Effector CD4-positive, alpha-beta T cell (primary cell): ENCODE data around the gene FREM2.

Experiments
- DNase-seq: peaks from one replicate; pipeline ENCODE4 v3.0.0-alpha.2; 2020

The FREM2 gene

DNA sequence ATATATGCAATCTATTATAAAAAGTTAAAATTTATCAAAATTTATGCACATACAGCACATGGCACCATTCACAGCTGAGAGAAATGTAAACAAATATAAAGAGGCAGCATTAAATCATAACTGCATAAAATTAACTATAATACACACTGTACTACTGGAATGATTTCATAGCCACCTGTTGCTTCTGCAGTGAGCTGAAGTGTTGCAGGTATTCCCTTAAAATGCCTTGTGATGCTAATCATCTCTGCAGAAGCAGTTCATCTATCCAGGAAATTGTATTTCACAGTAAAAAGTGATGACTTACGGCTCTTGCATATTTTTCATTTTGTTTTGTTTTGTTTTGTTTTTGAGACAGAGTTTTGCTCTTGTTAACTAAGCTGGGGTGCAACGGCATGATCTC lies 221.7 kb downstream of the FREM2 start:
- no peak for DNase-seq

DNA sequence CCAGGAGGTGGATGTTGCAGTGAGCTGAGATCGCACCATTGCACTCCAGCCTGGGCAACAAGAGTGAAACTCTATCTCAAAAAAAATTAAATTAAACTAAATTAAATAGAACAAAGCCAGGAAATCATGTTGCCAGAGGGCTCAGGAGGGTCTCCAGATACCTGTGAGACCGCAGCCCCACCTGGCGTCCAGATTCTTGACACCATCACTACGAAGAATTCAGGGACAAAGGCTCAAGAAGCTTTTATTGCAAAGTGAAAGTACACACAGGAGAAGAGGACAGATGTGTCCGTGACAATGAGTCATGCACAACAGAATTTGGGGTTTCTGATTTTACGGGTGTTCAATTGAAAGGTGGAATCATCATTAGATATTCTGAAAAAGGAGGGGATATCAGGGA lies 227.2 kb downstream of the FREM2 start:
- no peak for DNase-seq

DNA sequence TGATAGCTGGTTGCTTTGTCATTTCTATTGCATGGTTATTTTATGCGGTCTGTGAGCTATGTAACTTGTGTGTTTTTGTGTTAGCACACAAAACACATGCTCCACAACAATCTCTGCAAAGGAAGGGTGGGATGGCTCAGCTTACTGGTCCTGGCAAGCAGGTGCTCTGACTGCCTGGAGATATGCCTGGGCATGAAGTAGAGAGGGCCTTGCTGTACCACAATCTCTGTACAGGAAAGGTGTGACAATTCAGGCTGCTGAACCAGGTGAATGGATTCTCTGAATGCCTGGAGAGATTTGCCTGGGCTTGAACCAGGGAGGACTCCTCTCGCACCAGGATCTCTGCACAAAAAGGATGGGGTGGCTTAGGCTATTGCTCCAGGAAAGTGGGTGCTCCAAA lies 234.2 kb downstream of the FREM2 start:
- DNase-seq: no peak

DNA sequence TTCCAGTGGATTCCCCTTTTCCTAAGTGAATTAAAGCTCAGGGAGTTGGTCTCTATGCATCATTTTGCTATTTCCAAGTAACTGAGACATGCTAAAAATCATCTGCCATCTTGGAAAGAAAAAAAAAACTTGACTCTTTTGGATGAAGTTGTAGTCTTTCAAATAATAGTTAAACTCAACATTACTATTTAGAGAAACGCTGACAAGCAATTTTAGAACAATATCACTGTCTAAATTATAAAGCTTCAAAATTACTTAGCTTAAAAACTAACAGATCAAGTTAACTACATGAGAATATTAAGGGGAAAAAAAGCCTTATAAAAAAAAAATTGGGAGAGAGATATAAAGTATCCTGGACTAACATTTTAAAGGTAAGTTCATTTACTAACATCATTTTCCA lies 235.3 kb downstream of the FREM2 start:
- DNase-seq: no peak

DNA sequence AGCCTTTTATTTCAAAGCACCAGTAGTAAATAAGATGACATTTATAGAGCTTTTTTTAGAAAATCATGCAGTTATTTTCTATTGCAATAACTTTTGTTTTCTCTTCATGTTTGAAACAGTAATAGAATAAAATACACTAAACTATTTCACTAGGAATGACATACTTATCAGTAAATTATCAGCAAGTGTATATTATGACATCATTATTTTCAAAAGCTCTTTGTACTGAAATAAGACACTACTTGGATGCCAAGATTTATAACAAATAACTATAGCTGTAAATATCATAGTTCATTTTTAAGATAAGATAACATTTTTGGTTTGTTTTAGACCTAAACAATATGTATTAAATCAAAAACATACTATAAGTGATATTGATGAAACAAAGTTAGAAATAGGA lies 246.9 kb downstream of the FREM2 start:
- no peak for DNase-seq
